NCI-H510A treated with DMSO at 0.1 percent for 48 hours (cell line): Measurements from ENCODE around the gene B3GALT4.

Experiments
- DNase-seq: peaks from one replicate; lab custom pipeline; 2025; lab: John Stamatoyannopoulos, UW

The B3GALT4 gene

DNA sequence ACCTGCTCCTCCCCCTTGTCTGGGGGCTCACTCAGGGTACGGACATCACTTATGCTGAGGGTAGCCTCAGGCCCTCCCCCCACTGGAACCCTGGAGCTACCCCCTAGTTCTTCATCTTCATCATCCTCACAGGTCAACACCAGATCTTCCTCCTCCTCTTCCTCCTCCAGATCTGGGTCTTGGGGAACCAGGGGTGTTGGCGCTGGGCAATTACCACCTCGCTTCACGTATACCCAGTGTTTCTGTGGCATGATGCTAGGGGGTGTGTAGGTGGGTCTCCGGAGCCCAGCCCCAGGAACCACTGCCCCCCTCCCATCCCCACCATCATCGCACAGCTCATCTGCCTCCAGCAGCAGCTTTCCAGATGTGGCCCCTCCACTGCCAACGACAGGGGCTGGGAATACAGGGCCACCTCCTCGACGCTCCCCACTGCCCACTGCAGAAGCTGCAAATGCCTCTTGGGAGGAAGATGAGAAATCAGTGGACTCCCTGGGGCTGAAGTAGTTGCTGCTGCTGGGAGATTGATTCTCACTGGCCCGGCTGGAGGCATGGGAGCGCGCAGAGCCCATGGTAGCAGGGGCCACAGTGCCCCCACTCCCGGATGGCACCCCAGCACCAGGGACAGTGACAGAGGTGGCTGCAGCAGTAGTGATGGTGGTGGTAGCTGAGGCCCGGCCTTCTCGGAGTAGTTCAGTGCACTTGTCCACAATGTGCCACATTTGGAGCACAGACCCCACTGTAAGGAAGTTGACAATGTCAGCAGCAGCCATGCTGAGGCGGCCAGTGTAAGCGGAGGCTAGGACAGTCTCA lies 39.1 kb downstream of the B3GALT4 start:
- no peak for DNase-seq

DNA sequence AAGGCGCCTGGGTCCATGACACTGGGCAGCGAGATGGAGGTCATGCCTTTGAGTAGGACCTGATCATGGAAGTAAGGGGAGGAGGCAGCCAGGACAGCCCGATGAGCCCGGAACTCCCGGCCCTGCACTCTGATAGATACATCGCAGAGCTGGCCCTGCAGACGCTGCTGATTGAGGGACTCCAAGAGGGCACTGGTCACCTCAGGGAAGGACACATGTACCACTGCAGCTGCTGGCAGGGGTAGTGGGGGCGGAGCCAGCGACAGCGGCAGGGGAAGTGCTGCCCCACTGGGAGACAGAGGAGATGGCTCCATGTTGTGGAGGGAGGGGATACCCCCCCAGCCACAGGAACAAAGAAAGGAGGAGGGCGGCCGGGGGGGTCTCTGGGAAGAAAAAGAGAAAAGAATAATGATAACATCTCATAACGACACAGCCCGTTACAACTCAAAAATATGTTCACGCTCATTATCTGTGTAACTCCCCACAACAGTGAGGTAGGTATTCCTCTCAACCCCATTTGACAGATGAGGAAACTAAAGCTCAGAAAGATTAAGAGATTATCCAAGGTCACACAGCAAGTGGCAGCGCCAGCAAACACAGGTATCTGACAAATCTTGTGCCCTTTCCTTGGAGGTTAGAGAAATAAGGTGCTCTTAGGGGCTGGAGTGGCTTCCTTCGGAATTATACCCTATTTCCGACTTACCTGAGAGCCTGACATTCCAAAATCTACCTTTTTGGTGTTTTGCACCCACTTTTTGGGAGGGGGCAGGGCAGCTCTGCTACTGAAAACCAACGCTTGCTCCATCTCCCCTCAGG lies 39.9 kb downstream of the B3GALT4 start:
- no peak for DNase-seq

DNA sequence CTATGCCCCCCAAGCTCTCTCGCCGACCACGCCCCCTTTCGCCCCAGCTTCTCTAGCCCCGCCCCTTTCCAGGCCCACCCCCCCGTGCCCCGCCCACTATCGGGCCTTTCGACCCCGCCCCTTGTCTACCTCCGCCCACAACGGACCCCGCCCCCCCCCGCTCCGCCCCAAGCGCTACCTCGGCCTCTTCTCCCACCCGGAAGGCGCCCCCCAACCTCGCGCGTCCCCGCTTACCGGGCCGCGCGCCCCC lies 40.4 kb downstream of the B3GALT4 start:
- DNase-seq = peak; percentile 35

DNA sequence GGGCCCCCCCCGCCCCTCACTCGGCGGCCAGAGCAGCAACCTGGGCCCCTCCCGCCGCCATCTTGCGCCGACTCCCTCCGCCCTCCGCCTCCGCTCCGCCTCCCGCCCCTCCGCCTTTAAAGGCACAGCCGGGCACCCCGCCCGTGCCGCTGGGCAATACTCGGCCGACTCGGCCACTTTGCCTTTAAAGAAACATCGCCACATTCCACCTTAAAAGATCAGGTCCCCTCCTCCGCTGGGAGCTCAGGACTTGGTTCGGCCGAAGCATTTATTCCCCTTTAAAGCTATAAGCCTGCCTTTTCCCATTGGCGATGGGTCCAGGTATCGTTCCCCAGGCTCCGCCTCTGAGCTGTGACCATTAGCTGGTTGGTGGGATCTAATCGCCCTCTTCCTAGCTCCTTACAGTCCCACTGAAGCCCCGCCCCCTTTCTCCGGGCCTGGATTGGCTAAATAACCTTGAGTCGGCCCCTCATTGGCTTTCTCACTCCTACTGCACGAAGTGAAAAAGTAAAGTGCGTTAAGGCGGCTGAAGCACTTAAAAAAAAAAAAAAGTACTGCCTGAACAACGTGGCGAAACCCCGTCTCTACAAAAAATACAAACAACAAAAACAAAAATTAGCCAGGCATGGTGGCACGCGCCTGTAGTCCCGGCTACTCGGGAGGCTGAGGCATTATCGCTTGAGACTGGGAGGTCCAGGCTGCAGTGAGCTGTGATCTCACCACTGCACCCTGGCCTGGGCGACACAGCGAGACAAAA lies 40.9 kb downstream of the B3GALT4 start, which contains the start of gene ZBTB22:
TSS of gene ZBTB22 (minus strand) at position 76 of the 757 bp plus-strand sequence. CDS start 828 bp downstream, outside the sequence.
- peak; percentile 99 for DNase-seq

DNA sequence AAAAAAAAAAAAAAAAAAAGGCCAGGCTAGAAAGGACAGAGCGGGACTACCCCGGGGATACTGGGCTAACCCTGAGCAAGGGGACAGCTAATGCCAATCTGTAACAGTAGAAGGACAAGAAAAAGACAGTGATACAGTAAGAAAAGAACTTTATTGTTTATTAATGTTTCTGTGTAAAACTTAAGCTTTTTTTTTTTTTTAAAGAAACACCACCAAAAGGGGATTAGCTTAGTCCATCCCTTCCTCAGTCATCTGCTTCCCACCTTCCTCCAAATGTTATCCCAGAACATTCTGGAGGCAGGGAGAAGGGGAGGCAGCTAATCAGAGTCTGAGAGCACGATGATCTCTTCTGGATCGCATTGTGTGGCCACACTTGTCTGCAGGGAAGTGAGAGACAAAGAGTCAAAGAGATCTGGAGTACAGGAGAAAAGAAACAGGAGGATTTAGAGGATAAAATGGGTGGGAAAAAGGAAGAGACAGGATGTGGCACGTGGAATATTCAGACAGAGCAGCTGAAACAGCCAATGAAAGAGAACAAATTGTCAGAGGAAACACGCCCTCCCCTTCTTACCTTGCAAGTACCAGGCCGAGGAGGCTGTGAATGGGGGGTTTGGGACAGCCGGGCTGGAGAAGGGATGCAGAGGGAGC lies 41.6 kb downstream of the B3GALT4 start:
- DNase-seq = no peak

DNA sequence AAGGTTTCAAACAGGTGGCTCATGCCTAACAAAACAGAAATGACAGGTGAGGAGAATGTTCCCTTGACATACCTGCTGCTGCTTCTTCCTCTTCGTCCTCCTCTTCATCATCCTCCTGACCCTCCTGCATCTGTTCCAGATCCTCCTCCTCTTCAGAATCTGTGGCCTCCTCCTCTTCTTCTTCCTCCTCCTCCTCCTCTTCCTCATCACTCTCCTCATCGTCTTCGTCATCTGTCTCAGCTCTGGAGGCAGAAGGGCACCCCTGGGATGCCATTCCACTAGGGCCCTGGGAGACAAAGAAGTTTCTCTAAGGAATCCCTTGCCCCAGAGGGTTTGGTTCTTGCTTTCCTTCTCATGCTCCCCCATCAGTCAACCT lies 43.0 kb downstream of the B3GALT4 start:
- no peak for DNase-seq

DNA sequence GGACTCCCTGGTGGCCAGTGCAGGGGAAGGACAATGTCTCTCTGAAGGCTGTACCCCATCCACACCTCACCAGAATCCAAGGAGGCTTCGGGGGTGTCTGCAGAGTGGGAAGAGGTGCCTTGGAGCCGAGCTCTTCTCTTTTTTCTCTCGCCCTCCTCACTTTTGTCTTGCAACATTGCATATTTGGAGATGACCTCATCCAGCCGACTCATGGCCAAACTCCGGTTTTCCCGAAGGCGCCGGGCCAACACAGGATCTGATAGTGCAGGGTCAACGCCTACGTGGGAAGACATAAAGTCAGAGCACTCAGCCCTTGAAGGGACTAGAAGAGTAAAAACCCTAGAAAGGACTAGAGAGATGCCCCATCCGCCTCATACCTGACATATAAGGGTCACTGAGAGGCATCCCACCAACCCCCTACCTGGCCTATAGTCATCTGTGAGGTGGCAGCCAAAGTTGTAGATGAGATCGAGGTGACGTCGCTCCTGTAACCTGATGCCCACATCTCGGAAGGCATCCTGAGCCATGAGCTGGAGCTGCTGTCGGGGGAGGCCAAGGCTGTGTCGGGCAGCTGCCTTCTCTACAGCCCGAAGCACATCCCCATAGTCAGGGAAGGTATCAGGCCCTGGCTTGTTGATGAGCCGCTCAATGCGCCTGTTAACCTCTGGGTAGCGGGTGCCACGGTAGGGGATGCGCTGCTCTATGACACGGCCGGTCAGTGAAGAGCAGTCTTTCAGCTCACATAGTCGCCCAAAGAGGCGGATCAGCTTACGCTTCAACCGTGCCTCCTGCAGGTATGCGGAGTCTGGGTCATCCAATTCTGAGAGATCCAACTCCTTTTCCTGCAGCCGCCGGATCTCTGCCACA lies 43.6 kb downstream of the B3GALT4 start:
- peak; percentile 58 for DNase-seq

DNA sequence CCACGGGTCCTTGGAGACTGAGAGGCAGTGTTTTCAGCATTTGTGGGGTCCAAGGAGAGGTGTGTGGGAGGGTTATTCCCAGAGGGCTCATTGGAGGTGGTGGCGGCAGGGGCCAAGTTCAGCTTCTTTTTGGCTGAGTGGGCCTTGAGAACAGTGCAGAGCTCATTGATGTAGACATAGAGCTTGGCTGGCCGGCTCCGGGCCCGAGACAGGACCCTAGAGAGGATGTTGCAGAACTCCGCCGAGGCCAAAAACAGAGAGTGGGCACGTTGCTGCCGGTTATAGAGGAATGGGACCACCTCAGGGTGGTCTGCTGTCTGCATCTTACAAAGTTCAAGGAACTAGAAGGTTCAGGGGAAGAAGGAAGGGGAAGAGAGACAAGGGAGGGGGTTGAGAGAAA lies 44.3 kb downstream of the B3GALT4 start:
- no peak for DNase-seq

DNA sequence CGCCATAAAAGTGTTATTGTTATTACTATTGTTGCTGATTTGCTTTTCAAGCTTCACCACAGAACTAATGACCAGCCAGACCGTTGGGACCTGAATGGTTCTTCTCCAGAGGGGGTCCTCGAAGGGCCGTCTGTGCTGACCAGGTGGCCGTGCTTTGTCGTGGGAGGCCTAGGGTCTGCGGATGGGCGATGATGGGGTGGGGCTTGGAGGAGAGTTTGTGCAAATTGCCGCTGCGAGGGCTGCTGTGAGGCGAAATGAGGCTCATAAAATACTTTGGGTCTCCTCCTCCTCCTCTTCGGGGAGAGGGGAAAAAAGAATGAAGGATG lies 46.7 kb downstream of the B3GALT4 start:
- peak; percentile 92 for DNase-seq

DNA sequence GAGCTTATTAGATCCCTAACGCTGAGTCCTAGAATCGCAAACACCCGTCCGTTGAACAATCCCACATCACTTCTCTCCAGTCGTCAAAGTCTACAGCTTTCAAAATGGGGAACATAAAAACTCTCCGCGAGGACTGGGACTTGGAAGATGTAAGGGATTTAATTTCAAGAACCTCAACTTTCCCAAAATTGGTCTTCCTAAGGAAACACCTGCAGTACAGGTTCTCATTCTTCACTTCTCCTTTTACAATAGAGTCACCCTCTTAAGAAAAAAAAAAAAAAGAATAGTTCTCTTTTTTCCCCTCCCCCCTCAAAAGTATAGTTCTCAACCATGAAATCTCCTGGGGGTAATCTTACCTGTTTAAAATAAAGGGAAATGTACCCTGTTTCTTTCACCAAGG lies 47.2 kb downstream of the B3GALT4 start:
- DNase-seq = peak; percentile 87
